Measurements from ENCODE around the gene GCNT1. TPM values are rescaled to one million over a fixed set of nuclear protein-coding genes. Genes with fewer than 3 reads are reported as not detected.
"Not testable (repeated sequence)": the region's sequence is repeated elsewhere in the genome, so short reads cannot be mapped to it uniquely, and the experiment has no call there.

Gene GCNT1
- 5.5 and 6.4 TPM in 2 replicates for total RNA-seq (2014; rRNA removed; shearing (Covaris generic))

DNA sequence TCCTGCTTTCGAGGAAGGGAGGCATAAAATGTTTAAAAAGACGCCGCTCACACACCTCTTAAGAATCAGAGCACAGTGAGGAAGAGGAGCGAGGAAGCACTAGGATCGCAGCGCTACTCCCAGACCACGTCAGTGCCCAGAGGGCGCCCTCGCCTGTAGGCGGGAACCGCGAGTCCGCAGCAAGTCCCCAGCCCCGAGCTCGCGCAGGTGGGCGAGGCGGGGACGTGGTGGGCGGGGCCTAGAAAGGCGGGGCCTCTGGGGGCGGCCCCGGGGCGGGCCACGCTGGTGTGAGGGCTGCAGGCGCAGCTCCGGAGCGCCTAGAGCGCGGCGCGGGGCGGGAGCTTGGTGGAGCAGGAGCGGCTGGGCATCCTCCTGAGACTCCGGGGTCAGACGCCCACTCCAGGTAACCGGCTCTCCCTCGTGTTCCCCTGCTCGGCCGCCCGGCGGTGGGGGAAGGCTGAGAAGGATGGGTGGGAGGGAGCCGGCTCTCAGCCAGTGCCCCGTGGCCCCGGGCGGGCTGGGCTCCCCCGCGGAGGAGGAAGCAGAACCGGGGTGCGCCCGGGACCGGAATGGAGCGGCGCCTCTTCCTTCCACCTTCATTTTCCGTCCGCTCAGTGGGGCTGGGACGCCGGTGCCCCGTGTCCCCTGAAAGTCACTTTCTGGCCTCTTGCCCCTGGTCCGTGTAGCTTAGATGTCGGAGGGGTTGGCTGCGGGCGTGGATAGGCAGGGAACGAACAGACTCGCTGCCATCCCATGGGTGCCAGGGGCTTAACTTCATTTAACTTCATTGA is at the start of gene GCNT1:
TSS of gene GCNT1 (plus strand) at position 280 of the 791 bp plus-strand sequence. CDS start 43,200 bp downstream, outside the sequence.
- peak; percentile 95 for DNase-seq (ENCODE audit: low read depth)

DNA sequence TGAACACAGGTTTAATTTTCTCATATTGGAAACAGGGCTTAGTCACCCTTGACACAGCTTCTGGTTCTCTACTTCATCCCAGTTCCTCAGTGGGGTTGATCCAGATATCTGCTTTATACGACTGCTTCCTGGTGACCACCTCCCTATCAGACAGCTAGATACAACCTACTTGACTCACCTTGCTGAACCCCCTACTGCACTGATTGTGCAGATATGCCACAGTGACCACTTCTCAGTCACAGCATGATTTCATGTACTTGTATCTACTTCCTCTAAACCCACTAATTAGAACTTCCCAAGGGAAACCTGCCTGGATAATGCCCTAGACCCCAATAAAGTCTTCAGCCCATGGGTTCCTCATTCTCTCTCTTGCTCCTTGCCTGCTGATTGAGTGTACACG is 46.3 kb upstream of the GCNT1 start:
- DNase-seq (ENCODE audit: low read depth): no peak

DNA sequence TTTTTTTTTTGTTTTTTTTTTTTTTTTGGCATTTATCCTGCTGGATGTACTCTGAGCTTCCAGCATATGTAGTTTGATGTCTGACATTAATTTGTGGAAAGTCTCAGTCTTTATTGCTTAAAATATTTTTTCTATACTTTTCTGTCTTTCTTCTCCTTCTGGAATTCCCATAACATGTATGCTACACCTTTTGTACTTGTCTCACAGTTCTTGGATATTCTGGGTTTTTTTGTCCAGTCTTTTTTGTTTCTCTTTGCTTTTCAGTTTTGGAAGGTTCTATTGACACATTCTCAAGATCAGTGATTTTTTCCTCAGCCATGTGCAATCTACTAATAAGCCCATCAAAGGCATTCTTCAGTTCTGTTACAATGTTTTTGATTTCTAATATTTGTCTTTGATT is 45.3 kb upstream of the GCNT1 start:
- DNase-seq (ENCODE audit: low read depth): no peak

DNA sequence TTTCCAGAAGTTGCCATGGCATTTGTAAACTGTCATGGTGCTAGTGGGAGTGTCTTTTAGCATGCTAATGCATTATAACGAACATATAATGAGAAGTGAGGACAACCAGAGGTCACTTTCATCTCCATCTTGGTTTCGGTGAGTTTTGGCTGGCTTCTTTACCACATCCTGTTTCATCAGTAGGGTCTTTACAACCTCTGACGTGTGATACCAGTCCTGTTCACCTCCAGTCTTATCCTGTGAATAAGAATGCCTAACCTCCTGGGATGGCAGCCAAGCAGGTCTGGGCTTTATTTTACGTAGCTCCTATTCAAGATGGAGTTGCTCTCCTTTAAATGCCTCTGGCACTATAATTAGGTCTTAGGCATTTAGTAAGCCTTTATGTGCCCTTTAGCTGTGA is 44.3 kb upstream of the GCNT1 start:
- DNase-seq (ENCODE audit: low read depth): peak; percentile 67

DNA sequence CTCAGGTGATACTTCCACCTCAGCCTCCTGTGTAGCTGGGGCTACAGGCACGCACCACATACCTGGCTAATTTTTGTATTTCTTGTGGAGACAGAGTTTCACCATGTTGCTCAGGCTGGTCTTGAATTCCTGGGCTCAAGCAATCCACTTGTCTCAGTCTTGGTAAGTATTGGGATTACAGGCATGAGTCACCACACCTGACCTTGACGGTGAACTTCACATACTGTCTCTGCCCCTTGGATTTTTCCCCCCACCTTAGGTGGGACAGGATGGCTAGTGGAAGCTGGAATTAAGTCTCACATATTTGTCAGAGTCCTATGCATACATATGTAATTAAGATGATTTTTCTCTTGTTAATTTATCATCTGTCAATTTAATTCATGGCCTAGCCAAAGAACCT is 43.8 kb upstream of the GCNT1 start:
- DNase-seq (ENCODE audit: low read depth): peak; percentile 49

DNA sequence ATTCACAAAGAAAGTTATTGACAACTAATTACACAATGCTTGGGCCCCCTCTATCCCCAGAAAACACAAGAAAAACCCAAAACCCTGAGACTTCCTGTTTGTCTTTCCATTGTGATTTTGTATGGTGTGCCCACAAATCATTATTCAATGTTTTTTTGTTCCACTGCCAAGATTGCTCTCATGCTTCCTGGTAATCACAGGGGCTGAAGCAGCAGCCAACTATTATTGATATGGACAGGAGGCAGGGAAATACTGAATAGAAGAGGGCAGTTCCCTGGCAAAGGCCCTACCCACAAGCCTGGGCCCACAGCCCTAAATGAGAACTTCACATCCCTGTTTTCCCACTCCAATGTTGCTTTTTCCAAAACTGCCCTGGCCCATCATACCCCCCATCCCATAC is 43.3 kb upstream of the GCNT1 start:
- peak; percentile 29 for DNase-seq (ENCODE audit: low read depth)

DNA sequence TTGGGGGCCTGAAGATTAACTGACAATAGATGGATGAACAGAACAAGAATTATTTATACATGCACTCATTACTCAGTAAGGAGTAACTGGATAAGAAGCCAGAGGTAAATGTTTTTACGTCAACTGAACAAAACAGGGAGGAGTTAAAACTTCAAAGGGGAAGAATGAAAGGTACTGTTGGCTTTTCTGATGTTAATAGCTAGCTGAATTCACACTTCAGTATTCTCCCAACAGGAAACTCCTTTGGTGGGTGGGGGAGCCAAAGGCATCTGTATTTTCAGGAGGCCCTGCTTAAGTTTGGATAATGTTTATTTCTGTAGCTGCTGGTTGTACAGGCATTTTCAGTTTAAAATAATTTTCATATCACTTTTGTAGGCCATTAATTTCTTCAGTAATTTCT is 41.6 kb upstream of the GCNT1 start:
- no peak for DNase-seq (ENCODE audit: low read depth)

DNA sequence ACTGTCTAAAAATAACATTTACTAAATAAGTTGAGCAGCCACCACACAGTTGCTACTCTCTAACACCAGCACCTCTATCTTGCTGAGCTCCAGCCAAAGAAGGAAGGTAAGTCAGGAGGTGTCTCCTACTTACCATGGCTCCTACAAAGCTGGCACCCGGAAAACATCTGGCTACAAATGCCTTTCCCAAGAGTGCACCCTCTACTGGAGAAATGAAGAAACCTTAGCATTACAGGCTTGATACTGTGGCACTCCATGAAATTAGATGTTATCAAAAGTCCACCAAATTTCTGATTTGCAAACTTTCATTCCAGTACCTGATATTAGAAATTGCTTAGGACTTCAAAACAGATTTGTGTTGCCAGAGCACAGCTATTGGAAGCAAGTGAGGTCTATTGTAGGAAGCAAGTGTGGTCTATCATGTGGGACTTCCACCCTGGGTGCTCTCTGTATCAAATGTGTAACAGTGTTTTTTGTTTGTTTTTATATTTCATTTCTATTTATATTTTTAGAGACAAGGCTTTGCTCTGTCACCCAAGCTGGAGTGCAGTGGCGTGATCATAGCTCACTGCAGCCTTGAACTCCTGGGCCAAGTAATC is 39.1 kb upstream of the GCNT1 start:
- DNase-seq (ENCODE audit: low read depth): peak; percentile 41

DNA sequence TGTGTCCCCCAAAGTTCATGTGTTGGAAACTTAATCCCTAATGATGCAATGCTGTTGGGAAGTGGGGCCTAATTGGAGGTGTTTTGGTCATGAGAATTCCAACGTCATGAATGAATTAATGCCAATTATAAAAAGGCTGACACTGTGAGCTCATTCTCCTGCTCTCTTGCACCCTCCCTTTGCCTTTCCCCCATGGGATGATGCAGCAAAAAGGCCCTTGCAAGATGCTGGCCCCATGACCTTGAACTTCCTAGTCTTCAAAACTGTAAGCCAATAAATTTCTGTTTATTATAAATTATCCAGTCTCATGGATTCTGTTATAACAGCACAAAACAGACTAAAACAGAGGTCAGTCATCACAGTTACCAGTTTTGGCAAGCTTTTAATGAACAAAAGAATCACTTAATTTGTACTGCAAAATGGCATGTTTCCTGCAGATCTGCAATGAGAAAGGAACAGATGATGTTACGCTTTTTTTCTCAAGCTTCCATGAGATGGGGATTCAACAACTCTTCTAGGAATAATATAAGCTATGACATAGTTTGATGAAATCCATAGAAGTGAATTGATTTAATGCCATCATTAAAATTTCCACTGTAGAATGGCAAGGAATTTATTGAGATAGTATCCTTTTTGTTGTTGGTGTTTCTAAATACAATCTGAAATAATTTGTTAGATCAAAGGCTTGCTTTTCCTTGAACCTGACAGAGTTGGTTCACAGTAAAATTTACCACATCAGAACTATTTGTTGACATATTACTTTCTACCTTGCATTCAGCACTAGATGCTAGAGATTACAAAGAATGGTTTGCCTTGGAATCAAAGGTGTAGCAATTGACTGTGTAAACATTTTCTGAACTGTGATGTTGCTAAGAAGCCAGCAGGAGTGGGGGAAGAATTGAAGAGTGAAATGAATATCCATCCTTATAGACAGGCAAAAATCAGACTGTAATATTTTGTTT is 35.5 kb upstream of the GCNT1 start:
- DNase-seq (ENCODE audit: low read depth): no peak

DNA sequence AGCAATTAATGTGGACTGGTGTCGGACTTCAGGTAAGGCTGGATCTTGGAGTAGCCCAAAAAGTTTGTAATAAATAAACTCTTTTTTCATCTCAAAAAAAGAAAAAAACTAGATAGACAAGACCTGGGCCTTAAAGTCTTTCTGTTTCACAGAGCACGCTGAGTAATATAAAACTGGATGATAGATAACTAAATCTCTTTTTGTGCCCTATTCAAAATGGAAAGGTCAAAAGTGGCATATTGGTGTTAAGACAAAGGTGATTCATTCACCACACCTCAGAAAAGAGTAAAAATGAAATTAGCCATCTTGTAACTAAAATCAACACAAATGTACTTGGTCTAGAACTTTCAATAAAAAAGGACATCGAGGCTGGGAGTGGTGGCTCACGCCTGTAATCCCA is 34.5 kb upstream of the GCNT1 start:
- DNase-seq (ENCODE audit: low read depth): no peak

DNA sequence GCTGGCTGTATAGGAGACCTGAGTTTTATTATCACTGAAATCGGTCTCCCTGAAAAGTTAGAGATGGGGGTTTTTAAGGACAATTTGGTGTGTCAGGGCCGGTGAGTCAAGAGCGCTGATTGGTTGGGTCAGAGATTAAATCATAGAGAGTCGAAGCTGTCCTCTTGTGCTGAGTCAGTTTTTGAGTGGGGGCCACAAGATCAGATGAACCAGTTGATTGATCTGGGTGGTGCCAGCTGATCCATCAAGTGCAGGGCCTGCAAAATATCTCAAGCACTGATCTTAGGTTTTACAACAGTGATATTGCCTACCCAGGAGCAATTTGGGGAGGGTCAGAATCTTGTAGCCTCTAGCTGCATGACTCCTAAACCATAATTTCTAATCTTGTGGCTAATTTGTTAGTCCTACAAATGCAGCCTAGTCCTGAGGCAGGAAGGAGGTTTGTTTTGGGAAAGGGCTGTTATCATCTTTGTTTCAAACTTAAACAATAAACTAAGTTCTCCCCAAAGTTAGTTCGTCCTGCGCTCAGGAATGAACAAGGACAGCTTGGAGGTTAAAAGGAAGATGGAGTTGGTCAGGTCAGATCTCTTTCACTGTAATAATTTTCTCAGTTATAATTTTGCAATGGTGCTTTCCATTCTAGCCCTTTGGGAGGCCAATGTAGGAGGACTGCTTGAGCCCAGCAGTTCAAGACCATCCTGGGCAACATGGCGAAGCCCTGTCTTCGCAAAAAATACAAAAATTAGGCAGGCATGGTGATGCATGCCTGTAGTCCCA is 33.1 kb upstream of the GCNT1 start:
- DNase-seq (ENCODE audit: low read depth): no peak

DNA sequence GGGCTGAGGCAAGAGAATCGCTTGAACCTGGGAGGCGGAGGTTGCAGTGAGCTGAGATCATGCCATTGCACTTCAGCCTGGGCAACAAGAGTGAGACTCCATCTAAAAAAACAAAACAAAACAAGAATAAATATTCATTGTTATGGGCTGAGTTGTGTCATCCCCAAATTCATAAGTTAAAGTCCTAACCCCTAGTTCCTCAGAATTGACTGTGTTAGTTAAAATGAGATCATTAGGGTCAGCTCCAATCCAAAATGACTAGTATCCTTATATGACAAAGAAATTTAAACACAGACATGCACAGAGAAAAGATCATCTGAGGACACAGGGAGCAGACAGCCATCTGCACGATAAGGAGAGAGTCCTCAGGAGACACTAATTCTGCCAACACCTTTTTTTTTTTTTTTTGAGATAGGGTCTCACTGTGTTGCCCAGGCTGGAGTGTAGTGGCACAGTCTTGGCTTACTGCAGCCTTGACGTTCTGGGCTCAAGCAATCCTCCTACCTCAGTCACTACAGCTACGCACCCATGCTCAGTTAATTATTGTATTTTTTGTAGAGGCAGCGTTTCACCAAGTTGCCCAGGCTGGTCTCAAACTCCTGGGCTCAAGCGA is 32.1 kb upstream of the GCNT1 start:
- no peak for DNase-seq (ENCODE audit: low read depth)

DNA sequence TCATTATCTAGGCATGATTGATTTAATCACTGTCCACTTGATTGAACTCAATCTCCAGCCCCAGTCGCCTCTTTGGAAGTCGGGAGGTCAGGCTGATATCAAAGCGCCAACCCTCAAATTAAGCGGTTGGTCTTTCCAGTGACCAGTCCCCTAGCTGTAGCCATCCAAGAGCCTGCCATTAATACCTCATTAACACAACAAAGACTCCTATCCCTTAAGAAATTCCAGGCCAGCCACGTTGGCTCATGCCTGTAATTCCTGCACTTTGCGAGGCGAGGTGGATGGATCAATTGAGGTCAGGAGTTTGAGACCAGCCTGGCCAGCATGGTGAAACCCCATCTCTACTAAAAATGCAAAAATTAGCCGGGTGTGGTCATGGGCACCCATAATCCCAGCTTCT is 27.4 kb upstream of the GCNT1 start:
- no peak for DNase-seq (ENCODE audit: low read depth)

DNA sequence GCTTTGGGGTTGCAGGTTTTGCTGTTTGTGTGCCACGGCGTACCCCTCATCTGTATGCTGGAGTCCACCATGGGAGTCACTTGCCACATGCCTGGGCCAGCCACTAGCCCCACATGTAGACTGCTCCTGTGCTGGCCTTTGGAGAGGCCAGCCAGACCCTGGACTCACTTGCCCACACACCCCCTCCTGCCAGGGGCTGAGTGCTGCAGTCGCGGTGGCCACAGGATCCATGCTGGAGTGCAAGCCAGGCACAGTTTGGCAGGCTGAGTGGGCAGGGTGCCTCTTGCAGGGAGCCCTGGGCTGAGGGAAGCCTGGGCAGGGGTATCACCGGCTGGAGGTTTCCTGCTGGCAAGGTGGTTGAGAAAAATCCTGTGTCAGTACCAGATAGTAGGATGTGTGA is 25.6 kb upstream of the GCNT1 start:
- no peak for DNase-seq (ENCODE audit: low read depth)

DNA sequence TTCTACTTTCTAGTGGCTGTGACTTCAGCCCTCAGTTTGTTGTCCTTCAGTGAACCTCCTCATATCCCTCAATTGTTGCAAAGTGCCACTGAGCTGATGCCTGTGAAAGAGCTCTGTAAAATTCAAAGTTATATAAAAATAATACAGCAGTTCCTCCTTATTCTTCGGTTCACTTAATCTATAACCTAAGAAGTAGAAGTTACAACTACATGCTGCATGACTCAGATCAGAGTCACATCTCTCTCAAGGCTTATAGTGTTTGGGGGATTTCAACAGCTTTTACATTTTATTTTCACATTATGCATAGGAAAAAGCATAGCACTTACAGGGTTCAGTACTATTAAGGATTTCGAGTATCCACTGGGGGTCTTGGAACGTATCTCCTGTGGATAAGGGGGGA is 25.1 kb upstream of the GCNT1 start:
- DNase-seq (ENCODE audit: low read depth): peak; percentile 25

DNA sequence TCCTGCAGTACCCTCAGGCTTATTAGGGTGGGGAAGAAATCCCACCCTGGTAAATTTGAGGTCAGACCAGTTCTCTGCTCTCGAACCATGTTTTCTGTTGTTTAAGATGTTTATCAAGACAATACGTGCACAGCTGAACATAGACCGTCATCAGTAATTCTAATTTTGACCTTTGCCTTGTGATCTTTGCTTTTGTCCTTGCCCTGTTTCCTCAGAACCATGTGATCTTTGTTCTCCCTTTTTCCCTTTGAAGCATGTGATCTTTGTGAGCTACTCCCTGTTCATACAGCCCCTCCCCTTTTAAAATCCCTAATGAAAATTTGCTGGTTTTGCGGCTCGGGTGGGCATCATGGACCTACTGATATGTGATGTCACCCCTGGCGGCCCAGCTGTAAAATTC is 24.1 kb upstream of the GCNT1 start:
- not testable (repeated sequence) for DNase-seq (ENCODE audit: low read depth)

DNA sequence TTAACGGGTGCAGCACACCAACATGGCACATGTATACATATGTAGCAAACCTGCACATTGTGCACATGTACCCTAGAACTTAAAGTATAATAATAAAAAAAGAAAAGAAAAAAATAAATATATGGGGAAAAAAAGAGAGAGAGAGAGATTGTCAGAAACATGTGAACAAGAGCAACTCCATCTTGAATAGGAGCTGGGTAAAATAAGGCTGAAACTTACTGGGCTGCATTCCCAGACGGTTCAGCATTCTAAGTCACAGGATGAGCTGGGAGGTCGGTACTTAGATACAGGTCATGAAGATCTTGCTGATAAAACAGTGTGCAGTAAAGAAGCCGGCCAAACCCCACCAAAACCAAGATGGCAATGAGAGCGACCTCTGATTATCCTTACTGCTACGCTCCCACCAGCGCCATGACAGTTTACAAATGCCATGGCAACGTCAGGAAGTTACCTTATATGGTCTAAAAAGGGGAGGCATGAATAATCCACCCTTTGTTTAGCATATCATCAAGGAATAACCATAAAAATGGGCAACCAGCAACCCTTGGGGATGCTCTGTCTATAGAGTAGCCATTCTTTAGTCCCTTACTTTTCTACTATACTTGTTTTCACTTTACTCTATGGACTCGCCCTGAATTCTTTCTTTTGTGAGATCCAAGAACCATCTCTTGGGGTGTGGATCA is 21.8 kb upstream of the GCNT1 start:
- not testable (repeated sequence) for DNase-seq (ENCODE audit: low read depth)

DNA sequence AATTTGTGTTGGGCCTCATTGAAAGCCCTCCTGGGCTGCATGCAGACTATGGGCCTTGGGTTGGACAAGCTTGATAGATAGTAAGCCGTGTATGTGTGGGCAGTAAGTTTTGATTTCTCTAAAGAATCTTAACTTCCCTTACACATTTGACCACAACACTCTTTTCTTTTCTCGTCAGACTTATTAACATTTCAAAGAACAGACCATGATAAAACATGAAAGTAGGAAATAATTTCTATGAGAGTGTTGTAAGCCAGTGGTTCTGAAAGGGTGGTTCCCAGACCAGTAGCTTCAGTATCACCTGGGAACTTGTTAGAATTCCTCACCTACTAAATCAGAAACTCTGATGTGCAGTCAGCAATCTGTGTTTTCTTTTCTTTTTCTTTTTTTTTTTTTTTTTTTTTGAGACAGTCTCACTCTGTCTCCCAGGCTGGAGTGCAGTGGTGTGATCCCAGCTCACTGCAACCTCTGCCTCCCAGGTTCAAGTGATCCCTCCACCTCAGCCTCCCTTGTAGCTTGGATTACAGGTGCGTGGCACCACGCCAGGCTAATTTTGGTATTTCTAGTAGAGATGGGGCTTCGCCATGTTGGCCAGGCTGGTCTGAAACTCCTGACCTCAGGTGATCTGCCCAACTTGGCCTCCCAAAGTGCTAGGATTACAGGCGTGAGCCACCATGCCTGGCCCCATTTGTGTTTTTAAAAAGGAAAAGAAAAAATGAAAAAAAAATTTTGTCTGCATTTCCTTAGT is 20.0 kb upstream of the GCNT1 start:
- no peak for DNase-seq (ENCODE audit: low read depth)

DNA sequence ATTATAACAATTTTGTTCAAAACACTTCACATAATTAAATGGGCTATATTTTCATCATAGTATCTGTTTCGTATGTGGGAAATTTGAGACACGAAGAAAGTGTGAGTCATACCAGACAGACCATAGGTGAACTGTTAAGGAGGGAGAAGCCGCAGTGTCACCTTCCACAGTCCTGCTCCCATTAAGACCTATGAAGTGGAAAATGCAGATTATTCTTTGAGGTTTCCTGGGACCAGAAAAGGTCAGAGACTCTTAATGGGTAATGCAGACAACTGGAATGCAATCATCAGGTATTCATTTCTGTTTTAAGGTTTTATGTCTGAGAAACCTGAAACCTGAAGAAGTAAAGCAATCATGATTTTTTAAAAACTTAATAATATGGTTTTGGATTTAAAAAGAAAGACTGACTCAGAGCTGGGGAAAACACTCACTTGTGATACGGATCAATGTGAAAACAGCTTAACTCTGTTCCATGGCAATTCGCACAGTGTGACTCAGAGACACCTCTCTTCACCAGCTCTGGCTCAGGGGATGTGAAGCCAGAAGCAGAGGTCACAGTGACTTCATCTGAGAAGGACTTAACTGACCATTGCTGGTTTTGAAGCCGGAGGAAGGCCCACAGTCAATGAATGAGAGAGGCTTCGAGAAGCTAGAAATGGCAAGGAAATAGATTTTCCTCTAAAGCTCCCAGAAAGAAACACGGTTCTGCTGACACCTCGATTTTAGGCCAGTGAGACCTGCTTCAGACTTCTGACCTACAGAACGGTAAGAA is 17.2 kb upstream of the GCNT1 start:
- DNase-seq (ENCODE audit: low read depth): peak; percentile 61

Measured in Daoy (cell line).